Astrocyte (in vitro differentiated cells and primary cell): ENCODE measurements around the gene LRRC41. TPM values are rescaled to one million over a fixed set of nuclear protein-coding genes. Genes with fewer than 3 reads are reported as not detected.
A peak's percentile ranks its signal among the peaks of the same experiment; 100 is the strongest.

Experiments
- DNase-seq: peaks from one replicate; pipeline ENCODE4 v3.0.0-alpha.2; 2010; ENCODE audit warnings: low read depth
- FAIRE-seq: peaks from 2 replicates; lab custom pipeline; 2011; peaks lifted over from hg19 to GRCh38; lab: Jason Lieb, UNC
- H2AFZ ChIP-seq: 2 replicates; pipeline ENCODE4 v1.6.0; 2012; ENCODE audit warnings: low read depth, low read length, inconsistent platforms
- H3K27ac ChIP-seq: 2 replicates; pipeline ENCODE4 v1.5.1; 2011; ENCODE audit warnings: low read depth, low read length, inconsistent platforms
- H3K27me3 ChIP-seq: 2 replicates; pipeline ENCODE4 v1.6.0; 2011; ENCODE audit warnings: low read length, inconsistent platforms; ENCODE audit not compliant: insufficient read depth
- H3K36me3 ChIP-seq: 2 replicates; pipeline ENCODE4 v1.5.1; 2011; ENCODE audit warnings: low read length, inconsistent platforms; ENCODE audit not compliant: insufficient read depth
- H3K4me1 ChIP-seq: 2 replicates; pipeline ENCODE4 v1.5.1; 2011; ENCODE audit warnings: low read length, inconsistent platforms; ENCODE audit not compliant: insufficient read depth
- H3K4me2 ChIP-seq: 2 replicates; pipeline ENCODE4 v1.6.0; 2012; ENCODE audit warnings: low read length, inconsistent platforms
- H3K4me3 ChIP-seq: 2 replicates; pipeline ENCODE4 v1.5.1; 2011; ENCODE audit warnings: low read depth, mild to moderate bottlenecking, low read length, inconsistent platforms; ENCODE audit not compliant: insufficient read depth
- H3K79me2 ChIP-seq: 2 replicates; pipeline ENCODE4 v1.6.0; 2012; ENCODE audit warnings: mild to moderate bottlenecking, low read length, inconsistent platforms; ENCODE audit not compliant: insufficient read depth
- H3K9ac ChIP-seq: 2 replicates; pipeline ENCODE4 v1.6.0; 2012; ENCODE audit warnings: mild to moderate bottlenecking, low read length, inconsistent platforms
- H3K9me3 ChIP-seq: 2 replicates; pipeline ENCODE4 v1.5.1; 2012; ENCODE audit warnings: low read depth, mild to moderate bottlenecking, low read length, inconsistent platforms; ENCODE audit not compliant: insufficient read depth
- H4K20me1 ChIP-seq: 2 replicates; pipeline ENCODE4 v1.6.0; 2012; ENCODE audit warnings: low read length, inconsistent platforms; ENCODE audit not compliant: insufficient read depth
- H3K27ac Mint-ChIP-seq: one replicate; pipeline ENCODE4 v1.8.0; 2021; ENCODE audit warnings: mild to moderate bottlenecking, mixed read lengths; ENCODE audit not compliant: unreplicated experiment
- H3K27me3 Mint-ChIP-seq: one replicate; pipeline ENCODE4 v1.8.0; 2021; ENCODE audit warnings: low read depth, mixed read lengths; ENCODE audit not compliant: unreplicated experiment
- H3K36me3 Mint-ChIP-seq: one replicate; pipeline ENCODE4 v1.8.0; 2021; ENCODE audit warnings: low read depth, mixed read lengths; ENCODE audit not compliant: unreplicated experiment
- H3K4me1 Mint-ChIP-seq: one replicate; pipeline ENCODE4 v1.8.0; 2021; ENCODE audit warnings: low read depth, mixed read lengths; ENCODE audit not compliant: unreplicated experiment
- H3K4me3 Mint-ChIP-seq: one replicate; pipeline ENCODE4 v1.8.0; 2021; ENCODE audit warnings: mild to moderate bottlenecking, moderate library complexity, mixed read lengths; ENCODE audit not compliant: unreplicated experiment
- H3K9me3 Mint-ChIP-seq: one replicate; pipeline ENCODE4 v1.8.0; 2021; ENCODE audit warnings: mild to moderate bottlenecking, mixed read lengths; ENCODE audit not compliant: unreplicated experiment
- EZH2 ChIP-seq: IDR thresholded peaks from 2 replicates; pipeline ENCODE4 v1.6.1; 2012; ENCODE audit warnings: mild to moderate bottlenecking, low read length, inconsistent platforms; ENCODE audit not compliant: insufficient read depth
- total RNA-seq: library from RNA; stranded (reverse); gene quantifications from 2 replicates; pipeline ENCODE4 v1.2.1, GENCODE V29; 2021
- TF ChIP-seq, protein P1 (sequence below): IDR thresholded peaks from 2 replicates; pipeline ENCODE4 v1.5.1; 2011; ENCODE audit warnings: low read depth, mild to moderate bottlenecking, inconsistent platforms, low read length, moderate library complexity; ENCODE audit not compliant: insufficient read depth

LRRC41 gene
- total RNA-seq, 1 donor from 2014 or later, result 88.2 TPM

GRCh38 chr1:46343705-46344104, 40.3 kb upstream of the LRRC41 start:
- TF ChIP-seq EZH2, result no peak
- TF ChIP-seq, protein P1, sequence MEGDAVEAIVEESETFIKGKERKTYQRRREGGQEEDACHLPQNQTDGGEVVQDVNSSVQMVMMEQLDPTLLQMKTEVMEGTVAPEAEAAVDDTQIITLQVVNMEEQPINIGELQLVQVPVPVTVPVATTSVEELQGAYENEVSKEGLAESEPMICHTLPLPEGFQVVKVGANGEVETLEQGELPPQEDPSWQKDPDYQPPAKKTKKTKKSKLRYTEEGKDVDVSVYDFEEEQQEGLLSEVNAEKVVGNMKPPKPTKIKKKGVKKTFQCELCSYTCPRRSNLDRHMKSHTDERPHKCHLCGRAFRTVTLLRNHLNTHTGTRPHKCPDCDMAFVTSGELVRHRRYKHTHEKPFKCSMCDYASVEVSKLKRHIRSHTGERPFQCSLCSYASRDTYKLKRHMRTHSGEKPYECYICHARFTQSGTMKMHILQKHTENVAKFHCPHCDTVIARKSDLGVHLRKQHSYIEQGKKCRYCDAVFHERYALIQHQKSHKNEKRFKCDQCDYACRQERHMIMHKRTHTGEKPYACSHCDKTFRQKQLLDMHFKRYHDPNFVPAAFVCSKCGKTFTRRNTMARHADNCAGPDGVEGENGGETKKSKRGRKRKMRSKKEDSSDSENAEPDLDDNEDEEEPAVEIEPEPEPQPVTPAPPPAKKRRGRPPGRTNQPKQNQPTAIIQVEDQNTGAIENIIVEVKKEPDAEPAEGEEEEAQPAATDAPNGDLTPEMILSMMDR, result no peak
- Mint-ChIP-seq H3K4me1 (peaks cover 15% of the 10 kb centered on the region), H3K36me3 (peaks cover 30% of the 10 kb centered on the region), H3K4me3 (no peak overlapping the region), H3K27ac (no peak overlapping the region), H3K27me3 (peaks cover 2% of the 10 kb centered on the region), H3K9me3 (no peaks in the 10 kb centered on the region)
- no peak overlapping the region for H3K4me3 ChIP-seq
- H3K9ac ChIP-seq, result no peak overlapping the region
- H2AFZ ChIP-seq, result no peak overlapping the region
- no peak for FAIRE-seq
- H3K27me3 ChIP-seq, result no peaks in the 10 kb centered on the region
- no peak overlapping the region for H3K4me2 ChIP-seq
- H3K36me3 ChIP-seq, result peaks cover 9% of the 10 kb centered on the region
- DNase-seq, result no peak
- peaks cover 22% of the 10 kb centered on the region for H3K4me1 ChIP-seq
- H4K20me1 ChIP-seq, result peaks cover 34% of the 10 kb centered on the region
- peaks cover 33% of the 10 kb centered on the region for H3K79me2 ChIP-seq
- H3K27ac ChIP-seq, result no peak overlapping the region
- no peaks in the 10 kb centered on the region for H3K9me3 ChIP-seq

- no peak for FAIRE-seq
- TF ChIP-seq, protein P1, result no peak
- TF ChIP-seq EZH2, result no peak
- H2AFZ ChIP-seq, result no peak overlapping the region
- peaks cover 33% of the 10 kb centered on the region for H3K79me2 ChIP-seq
- Mint-ChIP-seq H3K36me3 (peaks cover 30% of the 10 kb centered on the region), H3K9me3 (no peaks in the 10 kb centered on the region), H3K27ac (no peak overlapping the region), H3K4me1 (peaks cover 15% of the 10 kb centered on the region), H3K4me3 (no peak overlapping the region), H3K27me3 (peaks cover 2% of the 10 kb centered on the region)
- no peaks in the 10 kb centered on the region for H3K27me3 ChIP-seq
- H4K20me1 ChIP-seq, result peaks cover 34% of the 10 kb centered on the region
- peaks cover 22% of the 10 kb centered on the region for H3K4me1 ChIP-seq
- H3K36me3 ChIP-seq, result peaks cover 9% of the 10 kb centered on the region
- H3K9ac ChIP-seq, result no peak overlapping the region
- no peak overlapping the region for H3K27ac ChIP-seq
- no peak overlapping the region for H3K4me3 ChIP-seq
- H3K9me3 ChIP-seq, result no peaks in the 10 kb centered on the region
- no peak for DNase-seq
- no peak overlapping the region for H3K4me2 ChIP-seq
These were observed 39.9 kb upstream of the LRRC41 start for GRCh38 chr1:46343351-46343695.

DNA sequence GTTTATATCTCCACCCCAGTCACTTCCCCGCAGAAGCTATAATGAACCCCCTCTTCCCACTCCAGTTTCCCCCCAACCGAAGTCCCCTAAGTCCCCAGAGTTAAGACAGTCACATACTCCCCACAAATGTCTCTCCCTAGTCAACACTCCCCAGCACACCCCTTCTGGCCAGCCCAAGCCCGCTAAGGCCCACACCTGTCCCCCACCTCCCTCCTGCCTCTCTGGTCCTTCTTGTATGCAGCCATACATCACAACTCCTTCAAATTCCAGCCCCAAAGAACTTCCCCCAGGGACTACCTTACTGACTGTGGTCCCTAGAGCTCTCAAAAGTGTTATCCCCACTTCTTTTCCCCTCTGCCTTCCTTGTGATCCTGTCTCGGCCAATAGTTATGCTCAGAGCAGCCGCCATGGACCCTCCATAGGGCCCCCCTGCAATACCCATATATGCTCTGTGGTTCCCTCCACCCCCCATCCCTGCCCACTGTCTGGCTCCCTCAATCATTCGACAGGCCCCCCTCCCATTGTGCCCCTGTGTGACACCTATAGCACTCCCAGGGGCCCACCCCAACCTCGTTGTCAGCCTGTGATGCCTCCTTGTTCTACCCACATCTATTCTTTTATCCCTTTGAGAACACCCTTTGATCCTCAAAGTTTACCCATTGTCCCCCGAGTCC, 39.4 kb upstream of the LRRC41 start:
- H3K4me1 ChIP-seq, result peaks cover 22% of the 10 kb centered on the region
- Mint-ChIP-seq H3K9me3 (no peaks in the 10 kb centered on the region), H3K27ac (peak overlapping the region; percentile 12), H3K36me3 (peaks cover 26% of the 10 kb centered on the region), H3K27me3 (peaks cover 2% of the 10 kb centered on the region), H3K4me1 (peaks cover 15% of the 10 kb centered on the region), H3K4me3 (peak overlapping the region; percentile 97)
- TF ChIP-seq, protein P1, result no peak
- no peak for TF ChIP-seq EZH2
- FAIRE-seq (no peak), DNase-seq (no peak)
- H4K20me1 ChIP-seq, result peaks cover 34% of the 10 kb centered on the region
- H3K36me3 ChIP-seq, result peaks cover 9% of the 10 kb centered on the region
- no peak overlapping the region for H2AFZ ChIP-seq
- no peak overlapping the region for H3K4me3 ChIP-seq
- no peak overlapping the region for H3K9ac ChIP-seq
- H3K9me3 ChIP-seq, result no peaks in the 10 kb centered on the region
- H3K27me3 ChIP-seq, result no peaks in the 10 kb centered on the region
- H3K79me2 ChIP-seq, result peaks cover 33% of the 10 kb centered on the region
- H3K4me2 ChIP-seq, result peak overlapping the region; percentile 96
- no peak overlapping the region for H3K27ac ChIP-seq
